ENCODE data around the gene ZNF543.

GRCh38 chr19:57273014-57273413, 47.3 kb upstream of the ZNF543 start:
- TF ChIP-seq ZBTB42 (CRISPR knock-in tag; IDR thresholded peaks at IDR 0.05) (no peak), NPAS2 (CRISPR knock-in tag; IDR thresholded peaks at IDR 0.05; ENCODE audit: borderline replicate concordance) (no peak), ZMYM3 (CRISPR knock-in tag; IDR thresholded peaks at IDR 0.05) (no peak), BCL3 (CRISPR knock-in tag; IDR thresholded peaks at IDR 0.05) (no peak), CEBPG (CRISPR knock-in tag; IDR thresholded peaks at IDR 0.05) (no peak), CTCF (CRISPR knock-in tag; IDR thresholded peaks at IDR 0.05) (no peak), ATF3 (CRISPR knock-in tag; IDR thresholded peaks at IDR 0.05) (no peak), ZNF274 (CRISPR knock-in tag; IDR thresholded peaks at IDR 0.05) (no peak), MLXIP (CRISPR knock-in tag; IDR thresholded peaks at IDR 0.05; ENCODE audit: borderline replicate concordance) (no peak), NCOA1 (CRISPR knock-in tag; IDR thresholded peaks at IDR 0.05) (no peak)
